ENCODE measurements around the gene ANO7.

ANO7 gene

DNA sequence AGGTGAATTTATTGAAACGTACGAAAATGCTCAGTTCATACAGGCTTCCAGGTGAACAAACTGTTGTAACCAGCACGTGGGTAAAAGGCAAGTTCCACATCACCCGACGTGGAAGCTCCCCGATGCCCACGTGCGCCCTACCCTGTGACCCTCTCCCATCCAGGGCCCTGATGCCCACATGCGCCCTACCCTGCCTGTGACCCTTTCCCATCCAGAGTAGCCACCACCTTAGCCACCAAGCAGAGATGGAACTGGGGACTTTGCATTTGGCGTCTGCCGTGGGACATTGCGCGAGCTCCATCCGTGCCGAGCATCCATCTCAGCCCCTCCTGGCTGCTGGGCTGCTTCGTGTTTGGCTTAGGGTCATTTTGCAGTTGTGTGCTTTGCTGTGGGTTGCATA is 37.5 kb downstream of the ANO7 start:
- no peaks in the 10 kb centered on the region for H3K27me3 ChIP-seq (ENCODE audit: insufficient read depth, low read length)
- no peaks in the 10 kb centered on the region for H3K9me3 ChIP-seq (ENCODE audit: insufficient read depth, low read depth, low read length)
- peaks cover 55% of the 10 kb centered on the region for H3K36me3 ChIP-seq (ENCODE audit: insufficient read depth, low read depth, low read length)
- no peak overlapping the region for H3K27ac ChIP-seq (ENCODE audit: low read length)
- no peaks in the 10 kb centered on the region for H3K4me1 ChIP-seq (ENCODE audit: insufficient read depth, low read length)
- H3K4me3 ChIP-seq (ENCODE audit: low read length): no peak overlapping the region
- no peak overlapping the region for H3K9ac ChIP-seq (ENCODE audit: low read depth, low read length)

DNA sequence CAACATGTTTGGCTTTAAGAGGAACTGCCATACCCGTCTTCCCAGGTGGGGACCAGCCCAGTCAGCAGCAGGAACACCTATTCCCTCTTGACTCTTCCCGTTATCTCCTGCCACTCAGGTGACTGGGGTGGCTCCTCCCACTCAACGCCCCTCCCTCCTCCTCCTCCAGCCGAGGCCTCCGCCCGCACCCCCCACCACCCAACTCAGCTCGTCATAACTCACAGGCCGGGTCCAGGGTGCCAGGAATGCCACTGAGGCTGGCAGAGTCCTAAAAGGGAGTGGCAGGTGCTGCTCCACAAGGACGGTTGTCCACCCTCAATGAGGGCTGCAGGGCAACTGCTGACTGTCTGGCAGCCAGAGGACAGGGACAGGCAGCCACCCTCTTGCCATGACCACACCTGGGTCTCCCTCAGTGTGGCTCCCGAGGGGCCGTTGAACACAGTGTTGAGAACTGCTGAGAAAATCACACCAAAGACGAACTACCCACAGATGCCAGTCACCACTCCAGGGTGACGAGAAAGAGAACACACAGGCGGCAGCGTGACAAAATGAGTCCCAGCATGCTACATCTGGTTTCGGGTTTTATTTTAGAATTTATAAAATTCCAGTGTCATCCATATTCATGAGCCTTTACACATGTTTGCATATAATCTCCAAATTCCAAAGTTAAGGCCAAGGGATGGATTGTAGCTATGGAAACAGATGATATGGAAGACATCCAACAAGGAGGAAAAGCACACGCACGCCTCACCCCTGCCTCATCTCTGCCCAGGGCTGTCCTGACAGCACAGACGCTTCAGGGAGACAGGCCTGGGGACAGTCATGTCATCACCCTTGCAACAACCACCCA is 38.5 kb downstream of the ANO7 start:
- Histone ChIP-seq H3K27ac (ENCODE audit: low read length) (no peak overlapping the region), H3K4me3 (ENCODE audit: low read length) (no peak overlapping the region), H3K9me3 (ENCODE audit: insufficient read depth, low read depth, low read length) (no peaks in the 10 kb centered on the region), H3K36me3 (ENCODE audit: insufficient read depth, low read depth, low read length) (peaks cover 63% of the 10 kb centered on the region), H3K4me1 (ENCODE audit: insufficient read depth, low read length) (no peaks in the 10 kb centered on the region), H3K9ac (ENCODE audit: low read depth, low read length) (no peak overlapping the region), H3K27me3 (ENCODE audit: insufficient read depth, low read length) (no peaks in the 10 kb centered on the region)

DNA sequence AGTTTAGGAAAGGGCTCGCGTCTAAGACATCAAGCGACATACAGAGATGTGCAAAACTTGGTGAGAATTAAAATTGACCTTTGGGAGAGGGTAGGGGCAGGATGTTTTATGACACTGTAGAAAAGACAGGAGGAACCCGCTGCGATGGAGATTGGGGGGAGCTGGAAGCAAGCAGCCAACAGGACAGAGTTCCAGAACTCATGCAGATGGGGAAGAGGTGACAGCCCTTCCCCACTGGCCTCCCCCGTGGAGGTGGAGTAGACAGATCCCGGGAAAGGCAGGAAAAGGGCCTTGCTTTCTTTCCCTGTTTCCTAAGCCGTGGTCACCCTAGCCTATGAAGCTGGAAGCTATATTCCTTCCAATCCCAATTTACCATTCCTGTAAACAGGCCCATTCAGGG is 39.1 kb downstream of the ANO7 start:
- H3K9me3 ChIP-seq (ENCODE audit: insufficient read depth, low read depth, low read length): no peaks in the 10 kb centered on the region
- no peak overlapping the region for H3K27ac ChIP-seq (ENCODE audit: low read length)
- no peak overlapping the region for H3K4me3 ChIP-seq (ENCODE audit: low read length)
- H3K9ac ChIP-seq (ENCODE audit: low read depth, low read length): no peak overlapping the region
- H3K4me1 ChIP-seq (ENCODE audit: insufficient read depth, low read length): no peaks in the 10 kb centered on the region
- H3K36me3 ChIP-seq (ENCODE audit: insufficient read depth, low read depth, low read length): peaks cover 67% of the 10 kb centered on the region
- no peaks in the 10 kb centered on the region for H3K27me3 ChIP-seq (ENCODE audit: insufficient read depth, low read length)

DNA sequence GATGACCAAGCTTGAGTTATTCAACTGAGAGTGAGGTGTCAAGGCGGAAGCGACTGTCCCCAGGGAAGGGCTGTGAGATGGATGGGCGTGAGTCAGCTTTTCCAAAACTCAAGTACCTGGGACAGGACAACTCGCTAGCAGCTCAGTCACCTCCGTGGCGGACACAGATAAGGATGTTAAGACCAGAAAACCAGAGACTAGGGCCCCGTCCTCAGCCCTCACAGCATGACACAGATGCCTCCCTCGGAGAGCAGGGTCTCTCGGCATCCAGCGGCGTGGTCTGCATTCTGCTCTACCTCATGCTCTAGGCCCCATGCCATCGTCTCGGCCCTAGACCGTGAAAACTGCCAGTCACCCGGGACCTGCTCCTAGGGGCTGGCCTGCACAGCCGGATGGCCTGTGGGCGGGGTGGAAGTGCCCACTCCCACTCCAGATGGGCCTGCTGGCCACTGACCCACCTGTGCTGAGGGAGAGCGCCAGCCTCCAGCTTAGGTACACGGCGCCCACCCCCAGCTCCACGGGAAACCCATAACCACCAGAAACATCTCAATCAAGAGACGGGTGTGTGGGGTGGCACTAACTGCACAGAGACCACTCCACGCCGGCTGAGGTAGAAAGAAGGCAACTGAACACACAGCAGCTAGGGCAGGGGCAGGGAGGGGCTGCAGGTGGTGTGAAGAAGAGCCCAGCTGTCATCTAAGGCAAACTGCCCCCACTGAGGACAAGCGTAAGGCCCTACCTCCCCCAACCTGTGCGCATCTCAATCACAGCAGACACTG is 39.8 kb downstream of the ANO7 start:
- H3K36me3 ChIP-seq (ENCODE audit: insufficient read depth, low read depth, low read length): peaks cover 73% of the 10 kb centered on the region
- H3K9me3 ChIP-seq (ENCODE audit: insufficient read depth, low read depth, low read length): no peaks in the 10 kb centered on the region
- H3K27me3 ChIP-seq (ENCODE audit: insufficient read depth, low read length): no peaks in the 10 kb centered on the region
- no peak overlapping the region for H3K27ac ChIP-seq (ENCODE audit: low read length)
- no peaks in the 10 kb centered on the region for H3K4me1 ChIP-seq (ENCODE audit: insufficient read depth, low read length)
- H3K9ac ChIP-seq (ENCODE audit: low read depth, low read length): no peak overlapping the region
- no peak overlapping the region for H3K4me3 ChIP-seq (ENCODE audit: low read length)

DNA sequence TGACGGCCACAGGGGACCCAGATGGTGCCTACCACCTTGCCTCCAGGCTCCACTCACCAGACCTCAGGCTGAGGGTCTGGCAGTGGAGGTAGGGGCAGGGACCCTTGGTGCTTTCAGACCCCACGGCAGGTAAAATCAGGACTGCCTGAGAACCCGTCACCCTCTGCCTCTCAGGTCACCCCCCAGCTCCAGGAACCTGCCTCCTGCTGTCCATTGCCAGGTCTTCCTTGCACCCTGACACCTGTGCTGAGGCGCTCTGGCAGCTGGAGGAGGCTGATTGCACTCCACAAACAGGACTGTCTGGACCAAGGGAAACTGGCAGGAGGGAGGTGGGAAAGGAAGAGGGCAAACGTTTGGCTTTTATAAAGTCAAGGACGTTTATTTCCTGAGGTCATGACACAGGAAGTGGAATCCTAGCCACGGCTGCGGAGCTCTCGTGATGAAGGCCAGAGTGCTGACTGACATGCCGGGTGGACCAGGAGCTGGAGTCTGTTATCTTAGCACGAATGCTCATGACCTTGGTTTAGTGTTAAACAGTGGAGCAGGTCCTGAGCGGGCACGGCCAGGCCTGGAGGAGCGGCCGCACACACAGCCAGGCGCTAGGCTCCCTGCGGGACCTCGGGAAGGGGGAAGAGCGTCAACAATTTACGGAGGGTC is 40.5 kb downstream of the ANO7 start:
- no peak overlapping the region for H3K9ac ChIP-seq (ENCODE audit: low read depth, low read length)
- no peaks in the 10 kb centered on the region for H3K9me3 ChIP-seq (ENCODE audit: insufficient read depth, low read depth, low read length)
- no peak overlapping the region for H3K4me3 ChIP-seq (ENCODE audit: low read length)
- H3K4me1 ChIP-seq (ENCODE audit: insufficient read depth, low read length): no peaks in the 10 kb centered on the region
- H3K27me3 ChIP-seq (ENCODE audit: insufficient read depth, low read length): no peaks in the 10 kb centered on the region
- H3K27ac ChIP-seq (ENCODE audit: low read length): no peak overlapping the region
- peaks cover 81% of the 10 kb centered on the region for H3K36me3 ChIP-seq (ENCODE audit: insufficient read depth, low read depth, low read length)

DNA sequence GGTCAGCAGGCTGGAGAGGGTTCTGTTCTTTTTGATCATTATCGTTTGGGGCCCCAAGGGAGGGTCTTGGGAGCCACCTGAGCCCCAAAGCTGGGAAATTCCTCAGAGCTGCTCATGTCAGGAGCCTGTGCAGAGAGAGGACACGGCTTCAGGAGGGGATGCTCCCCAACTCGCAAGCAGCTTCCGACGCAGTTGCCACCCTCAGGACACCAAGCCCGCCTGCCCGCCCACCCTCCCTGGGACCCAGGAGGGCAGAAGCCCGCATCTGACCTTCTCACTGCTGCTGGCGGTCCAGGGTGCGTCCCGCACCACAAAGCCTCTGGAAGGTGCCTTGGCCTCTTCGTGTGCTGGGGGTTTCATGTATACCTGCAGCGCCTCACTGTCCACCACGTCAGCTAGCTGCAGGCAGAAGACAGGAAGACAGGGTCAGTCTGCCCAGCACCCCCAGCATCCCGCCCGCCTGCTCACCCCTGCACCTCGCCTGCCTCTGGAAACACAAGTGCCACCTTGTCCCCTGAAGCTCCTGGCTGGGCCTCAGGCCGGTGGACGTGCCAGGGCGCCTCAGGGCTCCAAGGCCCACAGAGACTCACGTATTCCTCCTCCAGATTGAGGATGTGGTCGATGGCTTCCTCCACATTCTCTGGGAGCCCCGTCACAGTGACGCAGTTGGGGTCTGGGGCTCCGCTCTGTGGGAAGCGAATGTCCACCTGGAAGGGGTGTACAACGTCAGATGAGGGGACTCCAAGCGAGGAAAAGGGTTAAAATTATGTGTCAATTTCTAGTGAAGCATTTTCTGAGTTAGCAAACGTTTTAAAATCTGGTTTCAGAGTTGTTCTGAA is 41.3 kb downstream of the ANO7 start:
- Histone ChIP-seq H3K27ac (ENCODE audit: low read length) (no peak overlapping the region), H3K9ac (ENCODE audit: low read depth, low read length) (no peak overlapping the region), H3K36me3 (ENCODE audit: insufficient read depth, low read depth, low read length) (peaks cover 86% of the 10 kb centered on the region)

DNA sequence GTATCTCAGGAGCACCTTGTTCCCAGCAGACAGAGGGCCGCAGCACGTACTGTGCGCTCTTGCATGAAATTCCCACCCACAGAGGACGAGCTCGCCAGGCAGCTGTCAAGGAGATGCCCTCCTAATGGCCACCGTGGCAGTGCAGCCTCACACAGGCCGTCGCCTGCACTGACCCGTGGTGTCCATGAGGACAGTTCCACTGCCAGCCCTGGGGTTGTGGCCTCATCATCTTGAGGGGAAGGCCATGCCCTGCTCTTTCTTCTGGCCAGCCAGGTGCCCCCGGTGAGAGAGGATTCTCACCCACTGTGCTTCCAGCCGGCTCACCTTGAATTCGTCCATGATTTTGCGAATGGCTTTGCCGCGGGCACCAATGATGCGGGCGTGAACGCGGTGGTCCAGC is 42.0 kb downstream of the ANO7 start:
- H3K27ac ChIP-seq (ENCODE audit: low read length): no peak overlapping the region
- no peaks in the 10 kb centered on the region for H3K27me3 ChIP-seq (ENCODE audit: insufficient read depth, low read length)
- peaks cover 88% of the 10 kb centered on the region for H3K36me3 ChIP-seq (ENCODE audit: insufficient read depth, low read depth, low read length)
- H3K9me3 ChIP-seq (ENCODE audit: insufficient read depth, low read depth, low read length): no peaks in the 10 kb centered on the region
- H3K4me1 ChIP-seq (ENCODE audit: insufficient read depth, low read length): no peaks in the 10 kb centered on the region
- no peak overlapping the region for H3K9ac ChIP-seq (ENCODE audit: low read depth, low read length)
- H3K4me3 ChIP-seq (ENCODE audit: low read length): no peak overlapping the region

More for the DNA sequence above, 41.3 kb downstream of the ANO7 start:
- H3K4me3 ChIP-seq (ENCODE audit: low read length): no peak overlapping the region
- no peaks in the 10 kb centered on the region for H3K27me3 ChIP-seq (ENCODE audit: insufficient read depth, low read length)
- no peaks in the 10 kb centered on the region for H3K4me1 ChIP-seq (ENCODE audit: insufficient read depth, low read length)
- no peaks in the 10 kb centered on the region for H3K9me3 ChIP-seq (ENCODE audit: insufficient read depth, low read depth, low read length)

DNA sequence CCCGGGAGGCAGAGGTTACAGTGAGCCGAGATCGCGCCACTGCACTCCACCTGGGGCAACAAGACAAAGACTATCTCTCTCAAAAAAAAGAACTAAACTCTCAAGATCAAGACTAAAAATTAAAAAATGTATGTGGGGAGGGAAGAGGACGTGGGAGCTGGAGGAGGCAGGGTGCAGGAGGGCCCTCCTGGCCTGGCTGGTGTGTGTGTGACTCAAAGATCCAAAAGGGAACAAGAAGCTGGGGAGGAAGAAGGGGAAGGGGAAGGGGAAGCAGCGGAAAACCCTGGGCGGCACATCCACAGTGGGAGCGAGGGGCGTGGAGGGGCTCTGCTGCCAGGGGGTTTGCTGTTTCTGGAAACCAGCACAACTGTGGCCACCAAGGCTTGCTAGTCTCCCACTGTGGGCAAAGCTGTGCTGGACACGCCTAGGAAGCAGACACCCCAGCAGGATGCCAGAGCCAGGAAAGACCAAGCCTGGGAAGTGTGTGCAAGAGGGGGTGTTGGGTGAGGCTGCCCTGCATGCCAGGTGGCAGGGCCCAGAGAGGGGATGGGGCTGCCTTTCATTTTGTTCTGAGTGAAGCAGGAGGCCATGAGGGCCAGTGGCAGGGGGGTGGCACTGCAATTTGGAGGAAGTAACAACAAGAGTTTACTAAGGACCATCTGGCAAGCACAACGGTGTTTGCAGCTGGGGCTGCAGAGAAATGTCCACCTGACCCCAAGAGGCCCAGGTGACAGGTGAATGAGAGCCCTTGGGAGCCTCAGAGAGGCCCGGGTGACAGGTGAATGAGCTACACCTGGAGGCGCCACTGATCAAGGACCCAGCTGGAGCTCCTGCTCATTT is 44.5 kb downstream of the ANO7 start:
- H3K27ac ChIP-seq (ENCODE audit: low read length): no peak overlapping the region
- no peaks in the 10 kb centered on the region for H3K27me3 ChIP-seq (ENCODE audit: insufficient read depth, low read length)
- no peaks in the 10 kb centered on the region for H3K4me1 ChIP-seq (ENCODE audit: insufficient read depth, low read length)
- H3K36me3 ChIP-seq (ENCODE audit: insufficient read depth, low read depth, low read length): peaks cover 95% of the 10 kb centered on the region
- H3K4me3 ChIP-seq (ENCODE audit: low read length): no peak overlapping the region
- H3K9ac ChIP-seq (ENCODE audit: low read depth, low read length): no peak overlapping the region
- no peaks in the 10 kb centered on the region for H3K9me3 ChIP-seq (ENCODE audit: insufficient read depth, low read depth, low read length)

DNA sequence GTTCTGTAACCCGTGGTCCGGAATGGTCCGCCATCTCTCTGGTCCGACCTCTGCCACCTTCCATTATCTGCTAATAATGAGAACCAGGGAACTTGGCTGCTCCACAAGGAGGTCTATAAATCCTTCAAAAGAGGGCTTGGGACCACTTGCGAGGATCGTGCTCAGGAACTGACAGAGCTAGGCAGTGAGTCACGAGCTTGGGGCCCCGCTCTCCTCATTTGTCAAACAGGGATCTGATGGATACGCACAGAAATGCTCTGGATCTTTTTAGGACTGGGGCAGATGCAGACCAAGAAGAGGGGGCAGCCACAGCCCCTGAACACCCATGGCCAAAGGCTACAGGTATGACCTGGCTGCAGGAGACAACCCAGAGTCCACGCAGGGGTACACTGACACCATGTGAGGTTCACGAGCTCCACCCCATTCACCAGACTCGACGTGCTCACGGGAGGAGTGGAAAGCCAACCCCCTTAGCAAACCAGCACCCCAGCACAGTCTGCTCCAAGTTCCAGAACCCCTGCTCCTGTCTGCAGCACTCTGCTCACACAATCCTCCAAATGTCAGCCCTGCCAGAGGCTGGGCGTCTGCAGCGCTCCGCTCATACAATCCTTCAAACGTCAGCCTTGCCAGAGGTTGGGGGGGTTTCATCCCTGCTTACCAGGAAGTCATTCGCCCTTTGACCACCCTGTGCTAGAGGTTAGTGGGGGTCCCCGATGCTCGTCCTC is 45.8 kb downstream of the ANO7 start:
- no peak overlapping the region for H3K27ac ChIP-seq (ENCODE audit: low read length)
- H3K9me3 ChIP-seq (ENCODE audit: insufficient read depth, low read depth, low read length): no peaks in the 10 kb centered on the region
- no peaks in the 10 kb centered on the region for H3K27me3 ChIP-seq (ENCODE audit: insufficient read depth, low read length)
- H3K36me3 ChIP-seq (ENCODE audit: insufficient read depth, low read depth, low read length): peaks cover 95% of the 10 kb centered on the region
- H3K4me3 ChIP-seq (ENCODE audit: low read length): no peak overlapping the region
- no peak overlapping the region for H3K9ac ChIP-seq (ENCODE audit: low read depth, low read length)
- no peaks in the 10 kb centered on the region for H3K4me1 ChIP-seq (ENCODE audit: insufficient read depth, low read length)

DNA sequence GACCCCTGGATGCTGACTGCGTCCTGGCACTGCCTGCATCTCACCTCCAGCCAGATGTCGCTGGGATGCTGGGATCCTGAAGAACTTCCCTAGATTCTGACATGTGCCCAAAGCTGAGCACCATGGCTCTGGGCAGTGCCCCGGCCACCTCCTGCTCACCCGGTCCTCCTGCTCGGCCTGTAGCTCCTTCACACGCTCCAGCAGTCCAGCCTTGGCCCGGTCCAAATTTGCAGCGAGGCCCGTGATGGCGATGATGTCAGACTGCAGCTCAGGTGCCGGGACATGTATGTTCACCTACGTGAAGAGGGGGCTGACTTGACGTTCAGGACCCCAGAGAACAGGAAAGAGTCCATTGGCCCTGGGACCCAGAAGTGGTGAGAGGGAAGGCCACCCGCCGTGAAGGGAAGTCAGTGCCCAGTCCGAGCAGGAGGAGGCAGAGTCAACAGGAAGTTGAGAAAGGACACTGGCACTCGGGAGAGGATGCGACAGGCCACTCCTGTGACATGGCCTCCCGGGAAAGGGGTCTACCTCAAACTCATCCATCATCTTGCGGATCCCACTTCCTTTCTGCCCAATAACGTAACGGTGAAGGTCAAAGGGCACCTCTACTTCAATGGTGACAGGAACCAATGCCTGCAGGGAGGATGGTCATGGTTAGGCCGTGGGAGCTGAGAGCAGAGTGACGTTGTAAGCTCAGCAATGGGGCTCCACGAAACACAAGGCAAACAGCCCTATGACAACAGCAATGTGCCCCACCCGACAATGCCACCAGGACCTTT is 46.7 kb downstream of the ANO7 start:
- H3K27ac ChIP-seq (ENCODE audit: low read length): no peak overlapping the region
- H3K9me3 ChIP-seq (ENCODE audit: insufficient read depth, low read depth, low read length): no peaks in the 10 kb centered on the region
- no peaks in the 10 kb centered on the region for H3K4me1 ChIP-seq (ENCODE audit: insufficient read depth, low read length)
- no peaks in the 10 kb centered on the region for H3K27me3 ChIP-seq (ENCODE audit: insufficient read depth, low read length)
- H3K4me3 ChIP-seq (ENCODE audit: low read length): no peak overlapping the region
- peaks cover 96% of the 10 kb centered on the region for H3K36me3 ChIP-seq (ENCODE audit: insufficient read depth, low read depth, low read length)
- no peak overlapping the region for H3K9ac ChIP-seq (ENCODE audit: low read depth, low read length)

Data from iPS-20b (cell line).